ENCODE measurements around the gene NIPA2. TPM values are rescaled to one million over a fixed set of nuclear protein-coding genes. Genes with fewer than 3 reads are reported as not detected.

The NIPA2 gene
- total and polyA plus RNA-seq, 2 of the 8 experiments (the other 6 are each of a cell fraction or from before 2014, with no cell fraction given), result 38.5 to 81.7 TPM

GRCh38 chr15:22891426-22892210, 53.2 kb downstream of the NIPA2 start (continued):
- TF ChIP-seq, protein P1, sequence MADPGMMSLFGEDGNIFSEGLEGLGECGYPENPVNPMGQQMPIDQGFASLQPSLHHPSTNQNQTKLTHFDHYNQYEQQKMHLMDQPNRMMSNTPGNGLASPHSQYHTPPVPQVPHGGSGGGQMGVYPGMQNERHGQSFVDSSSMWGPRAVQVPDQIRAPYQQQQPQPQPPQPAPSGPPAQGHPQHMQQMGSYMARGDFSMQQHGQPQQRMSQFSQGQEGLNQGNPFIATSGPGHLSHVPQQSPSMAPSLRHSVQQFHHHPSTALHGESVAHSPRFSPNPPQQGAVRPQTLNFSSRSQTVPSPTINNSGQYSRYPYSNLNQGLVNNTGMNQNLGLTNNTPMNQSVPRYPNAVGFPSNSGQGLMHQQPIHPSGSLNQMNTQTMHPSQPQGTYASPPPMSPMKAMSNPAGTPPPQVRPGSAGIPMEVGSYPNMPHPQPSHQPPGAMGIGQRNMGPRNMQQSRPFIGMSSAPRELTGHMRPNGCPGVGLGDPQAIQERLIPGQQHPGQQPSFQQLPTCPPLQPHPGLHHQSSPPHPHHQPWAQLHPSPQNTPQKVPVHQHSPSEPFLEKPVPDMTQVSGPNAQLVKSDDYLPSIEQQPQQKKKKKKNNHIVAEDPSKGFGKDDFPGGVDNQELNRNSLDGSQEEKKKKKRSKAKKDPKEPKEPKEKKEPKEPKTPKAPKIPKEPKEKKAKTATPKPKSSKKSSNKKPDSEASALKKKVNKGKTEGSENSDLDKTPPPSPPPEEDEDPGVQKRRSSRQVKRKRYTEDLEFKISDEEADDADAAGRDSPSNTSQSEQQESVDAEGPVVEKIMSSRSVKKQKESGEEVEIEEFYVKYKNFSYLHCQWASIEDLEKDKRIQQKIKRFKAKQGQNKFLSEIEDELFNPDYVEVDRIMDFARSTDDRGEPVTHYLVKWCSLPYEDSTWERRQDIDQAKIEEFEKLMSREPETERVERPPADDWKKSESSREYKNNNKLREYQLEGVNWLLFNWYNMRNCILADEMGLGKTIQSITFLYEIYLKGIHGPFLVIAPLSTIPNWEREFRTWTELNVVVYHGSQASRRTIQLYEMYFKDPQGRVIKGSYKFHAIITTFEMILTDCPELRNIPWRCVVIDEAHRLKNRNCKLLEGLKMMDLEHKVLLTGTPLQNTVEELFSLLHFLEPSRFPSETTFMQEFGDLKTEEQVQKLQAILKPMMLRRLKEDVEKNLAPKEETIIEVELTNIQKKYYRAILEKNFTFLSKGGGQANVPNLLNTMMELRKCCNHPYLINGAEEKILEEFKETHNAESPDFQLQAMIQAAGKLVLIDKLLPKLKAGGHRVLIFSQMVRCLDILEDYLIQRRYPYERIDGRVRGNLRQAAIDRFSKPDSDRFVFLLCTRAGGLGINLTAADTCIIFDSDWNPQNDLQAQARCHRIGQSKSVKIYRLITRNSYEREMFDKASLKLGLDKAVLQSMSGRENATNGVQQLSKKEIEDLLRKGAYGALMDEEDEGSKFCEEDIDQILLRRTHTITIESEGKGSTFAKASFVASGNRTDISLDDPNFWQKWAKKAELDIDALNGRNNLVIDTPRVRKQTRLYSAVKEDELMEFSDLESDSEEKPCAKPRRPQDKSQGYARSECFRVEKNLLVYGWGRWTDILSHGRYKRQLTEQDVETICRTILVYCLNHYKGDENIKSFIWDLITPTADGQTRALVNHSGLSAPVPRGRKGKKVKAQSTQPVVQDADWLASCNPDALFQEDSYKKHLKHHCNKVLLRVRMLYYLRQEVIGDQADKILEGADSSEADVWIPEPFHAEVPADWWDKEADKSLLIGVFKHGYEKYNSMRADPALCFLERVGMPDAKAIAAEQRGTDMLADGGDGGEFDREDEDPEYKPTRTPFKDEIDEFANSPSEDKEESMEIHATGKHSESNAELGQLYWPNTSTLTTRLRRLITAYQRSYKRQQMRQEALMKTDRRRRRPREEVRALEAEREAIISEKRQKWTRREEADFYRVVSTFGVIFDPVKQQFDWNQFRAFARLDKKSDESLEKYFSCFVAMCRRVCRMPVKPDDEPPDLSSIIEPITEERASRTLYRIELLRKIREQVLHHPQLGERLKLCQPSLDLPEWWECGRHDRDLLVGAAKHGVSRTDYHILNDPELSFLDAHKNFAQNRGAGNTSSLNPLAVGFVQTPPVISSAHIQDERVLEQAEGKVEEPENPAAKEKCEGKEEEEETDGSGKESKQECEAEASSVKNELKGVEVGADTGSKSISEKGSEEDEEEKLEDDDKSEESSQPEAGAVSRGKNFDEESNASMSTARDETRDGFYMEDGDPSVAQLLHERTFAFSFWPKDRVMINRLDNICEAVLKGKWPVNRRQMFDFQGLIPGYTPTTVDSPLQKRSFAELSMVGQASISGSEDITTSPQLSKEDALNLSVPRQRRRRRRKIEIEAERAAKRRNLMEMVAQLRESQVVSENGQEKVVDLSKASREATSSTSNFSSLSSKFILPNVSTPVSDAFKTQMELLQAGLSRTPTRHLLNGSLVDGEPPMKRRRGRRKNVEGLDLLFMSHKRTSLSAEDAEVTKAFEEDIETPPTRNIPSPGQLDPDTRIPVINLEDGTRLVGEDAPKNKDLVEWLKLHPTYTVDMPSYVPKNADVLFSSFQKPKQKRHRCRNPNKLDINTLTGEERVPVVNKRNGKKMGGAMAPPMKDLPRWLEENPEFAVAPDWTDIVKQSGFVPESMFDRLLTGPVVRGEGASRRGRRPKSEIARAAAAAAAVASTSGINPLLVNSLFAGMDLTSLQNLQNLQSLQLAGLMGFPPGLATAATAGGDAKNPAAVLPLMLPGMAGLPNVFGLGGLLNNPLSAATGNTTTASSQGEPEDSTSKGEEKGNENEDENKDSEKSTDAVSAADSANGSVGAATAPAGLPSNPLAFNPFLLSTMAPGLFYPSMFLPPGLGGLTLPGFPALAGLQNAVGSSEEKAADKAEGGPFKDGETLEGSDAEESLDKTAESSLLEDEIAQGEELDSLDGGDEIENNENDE (IDR thresholded peaks at IDR 0.05; ENCODE audit: insufficient replicate concordance, low read length), result no peak
- no peak for TF ChIP-seq TBP (IDR thresholded peaks at IDR 0.05; ENCODE audit: low read depth, low read length)
- no peak for TF ChIP-seq MAX (IDR thresholded peaks at IDR 0.05)
- TF ChIP-seq TCF12 (IDR thresholded peaks at IDR 0.05; ENCODE audit: low read depth, low read length), result no peak
- no peak for TF ChIP-seq TAF7 (optimal IDR thresholded peaks at IDR 0.05; ENCODE audit: borderline replicate concordance, low read depth, low read length)
- TF ChIP-seq, protein P2, sequence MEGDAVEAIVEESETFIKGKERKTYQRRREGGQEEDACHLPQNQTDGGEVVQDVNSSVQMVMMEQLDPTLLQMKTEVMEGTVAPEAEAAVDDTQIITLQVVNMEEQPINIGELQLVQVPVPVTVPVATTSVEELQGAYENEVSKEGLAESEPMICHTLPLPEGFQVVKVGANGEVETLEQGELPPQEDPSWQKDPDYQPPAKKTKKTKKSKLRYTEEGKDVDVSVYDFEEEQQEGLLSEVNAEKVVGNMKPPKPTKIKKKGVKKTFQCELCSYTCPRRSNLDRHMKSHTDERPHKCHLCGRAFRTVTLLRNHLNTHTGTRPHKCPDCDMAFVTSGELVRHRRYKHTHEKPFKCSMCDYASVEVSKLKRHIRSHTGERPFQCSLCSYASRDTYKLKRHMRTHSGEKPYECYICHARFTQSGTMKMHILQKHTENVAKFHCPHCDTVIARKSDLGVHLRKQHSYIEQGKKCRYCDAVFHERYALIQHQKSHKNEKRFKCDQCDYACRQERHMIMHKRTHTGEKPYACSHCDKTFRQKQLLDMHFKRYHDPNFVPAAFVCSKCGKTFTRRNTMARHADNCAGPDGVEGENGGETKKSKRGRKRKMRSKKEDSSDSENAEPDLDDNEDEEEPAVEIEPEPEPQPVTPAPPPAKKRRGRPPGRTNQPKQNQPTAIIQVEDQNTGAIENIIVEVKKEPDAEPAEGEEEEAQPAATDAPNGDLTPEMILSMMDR (IDR thresholded peaks at IDR 0.05; ENCODE audit: control extremely low read depth in 1 of 3, insufficient read depth in 1 of 3, low read depth in 1 of 3, low read length in 3 of 3), result no peak
- TF ChIP-seq CTBP2 (IDR thresholded peaks at IDR 0.05; ENCODE audit: borderline replicate concordance, insufficient read depth, insufficient read length, low read length), result no peak

Measured in H1 (cell line).